PC-3 (cell line): ENCODE measurements around the gene GPR15. TPM values are rescaled to one million over a fixed set of nuclear protein-coding genes. Genes with fewer than 3 reads are reported as not detected.

Experiments
- ATAC-seq: fragments of 200-7000 bp; cut with Tn5 transposase; 2 replicates; pipeline ENCODE4 v1.9.1; 2020; ENCODE audit warnings: mild to moderate bottlenecking, moderate library complexity
- BruUV-seq: library from RNA; stranded (reverse); fragments of 400-500 nt; replicated peaks from 2 replicates; lab custom pipeline; 2021; lab: Mats Ljungman, UMichigan
- CTCF ChIA-PET: fragments of 300-600 bp; sonication (Branson Sonifier 250); formaldehyde crosslinking; loops from one replicate; lab custom pipeline; 2022; ENCODE audit warnings: antibody characterized with exemption; lab: Charles Lee
- POLR2A ChIA-PET: fragments of 300-600 bp; sonication (Branson Sonifier 250); formaldehyde crosslinking; loops from one replicate; lab custom pipeline; 2022; ENCODE audit warnings: antibody characterized with exemption; ENCODE audit not compliant: unreplicated experiment; lab: Charles Lee
- DNase-seq: peaks from one replicate; pipeline ENCODE4 v3.0.0-alpha.2; 2015
- H2AFZ ChIP-seq: fragments of 300-600 bp; sonication (generic); 2 replicates; pipeline ENCODE4 v1.6.0; 2016; ENCODE audit warnings: antibody characterized with exemption, low read length
- H3F3A ChIP-seq: fragments of 300-600 bp; sonication (generic); one replicate; pipeline ENCODE4 v1.6.0; 2017; ENCODE audit warnings: antibody characterized with exemption, low read length, control low read depth, mild to moderate bottlenecking; ENCODE audit not compliant: unreplicated experiment
- H3K27ac ChIP-seq: fragments of 300-600 bp; sonication (generic); 2 replicates; pipeline ENCODE4 v1.5.1; 2016; ENCODE audit warnings: mild to moderate bottlenecking, low read length
- H3K27me3 ChIP-seq: fragments of 300-600 bp; sonication (generic); 2 replicates; pipeline ENCODE4 v1.6.1; 2016; ENCODE audit warnings: low read length, mixed read lengths
- H3K36me3 ChIP-seq: fragments of 300-600 bp; sonication (generic); 2 replicates; pipeline ENCODE4 v1.6.1; 2016; ENCODE audit warnings: low read depth, mixed run types, low read length, mixed read lengths
- H3K4me1 ChIP-seq: fragments of 300-600 bp; sonication (generic); 2 replicates; pipeline ENCODE4 v1.5.1; 2016; ENCODE audit warnings: low read length; ENCODE audit not compliant: insufficient read depth
- H3K4me2 ChIP-seq: fragments of 300-600 bp; sonication (generic); 2 replicates; pipeline ENCODE4 v1.6.0; 2016; ENCODE audit warnings: low read length
- H3K4me3 ChIP-seq: fragments of 300-600 bp; sonication (generic); 2 replicates; pipeline ENCODE4 v1.5.1; 2016; ENCODE audit warnings: mild to moderate bottlenecking, low read length, mixed read lengths
- H3K79me2 ChIP-seq: fragments of 300-600 bp; sonication (generic); 2 replicates; pipeline ENCODE4 v1.6.1; 2017; ENCODE audit warnings: low read length, mixed read lengths
- H3K9ac ChIP-seq: fragments of 300-600 bp; sonication (generic); 2 replicates; pipeline ENCODE4 v1.6.0; 2016; ENCODE audit warnings: mild to moderate bottlenecking, low read length
- H3K9me2 ChIP-seq: fragments of 300-600 bp; sonication (generic); replicated peaks from 2 replicates; pipeline ENCODE4 v1.6.1; 2016; ENCODE audit warnings: mixed run types, low read length, mixed read lengths
- H3K9me3 ChIP-seq: fragments of 300-600 bp; sonication (generic); 2 replicates; pipeline ENCODE4 v1.6.1; 2016; ENCODE audit warnings: low read length, mixed read lengths
- H4K20me1 ChIP-seq: fragments of 300-600 bp; sonication (generic); 2 replicates; pipeline ENCODE4 v1.6.1; 2016; ENCODE audit warnings: low read length, mixed read lengths
- EZH2 ChIP-seq: fragments of 300-600 bp; sonication (generic); IDR thresholded peaks from one replicate; pipeline ENCODE4 v1.6.1; 2017; ENCODE audit warnings: antibody characterized with exemption, mild to moderate bottlenecking, low read length; ENCODE audit not compliant: unreplicated experiment
- EZH2phosphoT487 ChIP-seq: fragments of 300-600 bp; sonication (generic); IDR thresholded peaks from 2 replicates; pipeline ENCODE4 v1.6.1; 2018; ENCODE audit warnings: mild to moderate bottlenecking, antibody characterized with exemption, low read length, borderline replicate concordance
- intact Hi-C: fragments of 100-400 bp; cut with micrococcal nuclease; formaldehyde crosslinking; loops from 2 replicates; pipeline ENCODE4 v1.9.0; 2023
- total RNA-seq: library from RNA; depleted of rRNA; stranded (reverse); fragments of >200 nt; gene quantifications from 2 replicates; pipeline ENCODE4 v1.2.3, GENCODE V29; 2014
- TF ChIP-seq, protein P1 (sequence below): fragments of 300-600 bp; sonication (generic); conservative IDR thresholded peaks from 2 replicates; pipeline ENCODE4 v1.5.1; 2017; ENCODE audit warnings: antibody characterized with exemption, low read depth, mild to moderate bottlenecking, low read length

Gene GPR15
- total RNA-seq, 1 experiment from 2014 or later: not detected

- no peaks in the 10 kb centered on the region for H3K9me3 ChIP-seq
- H2AFZ ChIP-seq: no peak overlapping the region
- H3K9me2 ChIP-seq: no peaks in the 10 kb centered on the region
- ChIA-PET CTCF (no interaction called here), POLR2A (no interaction called here)
- H3F3A ChIP-seq: no peaks in the 10 kb centered on the region
- no peak for TF ChIP-seq EZH2
- TF ChIP-seq, protein P1, sequence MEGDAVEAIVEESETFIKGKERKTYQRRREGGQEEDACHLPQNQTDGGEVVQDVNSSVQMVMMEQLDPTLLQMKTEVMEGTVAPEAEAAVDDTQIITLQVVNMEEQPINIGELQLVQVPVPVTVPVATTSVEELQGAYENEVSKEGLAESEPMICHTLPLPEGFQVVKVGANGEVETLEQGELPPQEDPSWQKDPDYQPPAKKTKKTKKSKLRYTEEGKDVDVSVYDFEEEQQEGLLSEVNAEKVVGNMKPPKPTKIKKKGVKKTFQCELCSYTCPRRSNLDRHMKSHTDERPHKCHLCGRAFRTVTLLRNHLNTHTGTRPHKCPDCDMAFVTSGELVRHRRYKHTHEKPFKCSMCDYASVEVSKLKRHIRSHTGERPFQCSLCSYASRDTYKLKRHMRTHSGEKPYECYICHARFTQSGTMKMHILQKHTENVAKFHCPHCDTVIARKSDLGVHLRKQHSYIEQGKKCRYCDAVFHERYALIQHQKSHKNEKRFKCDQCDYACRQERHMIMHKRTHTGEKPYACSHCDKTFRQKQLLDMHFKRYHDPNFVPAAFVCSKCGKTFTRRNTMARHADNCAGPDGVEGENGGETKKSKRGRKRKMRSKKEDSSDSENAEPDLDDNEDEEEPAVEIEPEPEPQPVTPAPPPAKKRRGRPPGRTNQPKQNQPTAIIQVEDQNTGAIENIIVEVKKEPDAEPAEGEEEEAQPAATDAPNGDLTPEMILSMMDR: no peak
- TF ChIP-seq EZH2phosphoT487: no peak
- no peak overlapping the region for H3K4me3 ChIP-seq
- ATAC-seq (no peak), DNase-seq (no peak)
- no peak overlapping the region for H3K27ac ChIP-seq
- no peak overlapping the region for H3K9ac ChIP-seq
- H3K4me1 ChIP-seq: peaks cover 42% of the 10 kb centered on the region
- H4K20me1 ChIP-seq: no peaks in the 10 kb centered on the region
- no peaks in the 10 kb centered on the region for H3K79me2 ChIP-seq
- no TSS peak for BruUV-seq
- no peaks in the 10 kb centered on the region for H3K36me3 ChIP-seq
- H3K4me2 ChIP-seq: no peak overlapping the region
- no peaks in the 10 kb centered on the region for H3K27me3 ChIP-seq
- intact Hi-C loops: no loop called here
Observed at GRCh38 chr3:98560911-98561310, 29.1 kb downstream of the GPR15 start.

DNA sequence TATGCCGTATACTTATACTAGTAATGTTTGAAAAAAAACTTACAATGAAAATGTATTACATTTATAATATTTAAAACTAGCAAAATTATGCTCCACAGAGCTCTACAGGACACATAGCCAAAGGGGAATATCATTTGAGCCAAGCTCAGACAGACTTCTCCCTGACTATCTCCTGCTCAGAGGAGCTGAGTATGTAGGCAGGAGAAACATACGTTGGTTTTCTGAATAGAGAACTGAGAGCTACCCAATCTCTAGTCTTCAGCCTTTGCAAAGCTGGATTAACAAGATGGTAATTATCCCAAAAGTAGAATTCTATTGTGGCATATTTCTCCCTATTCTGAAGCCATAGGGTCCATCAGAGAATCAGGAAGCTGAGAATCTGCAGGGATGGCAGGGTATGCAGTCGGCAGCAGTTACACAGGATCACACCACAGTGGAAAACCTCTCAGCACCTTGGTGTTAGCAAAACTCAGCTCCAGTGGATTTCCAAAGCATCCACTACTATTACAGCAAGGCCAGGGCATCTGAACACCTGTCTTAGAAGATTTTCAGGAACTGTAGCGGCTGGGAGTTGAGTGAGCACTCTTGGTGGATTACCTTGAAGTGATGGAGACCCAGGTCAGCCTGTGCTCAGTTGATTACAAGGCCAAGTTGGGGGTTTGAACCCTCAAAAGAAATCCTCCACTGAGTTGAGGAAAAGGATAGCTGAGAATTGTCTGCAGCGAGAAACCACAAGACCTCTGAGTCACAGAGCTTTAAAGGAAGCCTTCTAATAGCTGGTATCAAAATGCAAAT is 30.1 kb downstream of the GPR15 start:
- Histone ChIP-seq H3K4me3 (no peak overlapping the region), H2AFZ (no peak overlapping the region), H3K36me3 (no peaks in the 10 kb centered on the region), H4K20me1 (no peaks in the 10 kb centered on the region), H3K9ac (peak overlapping the region; percentile 4; the same call in 1 of the 2 replicates), H3K27me3 (no peaks in the 10 kb centered on the region), H3K4me2 (peak overlapping the region; percentile 4; the same call in 1 of the 2 replicates), H3K9me3 (no peaks in the 10 kb centered on the region), H3K4me1 (peaks cover 50% of the 10 kb centered on the region), H3K27ac (peak overlapping the region; percentile 27), H3F3A (no peaks in the 10 kb centered on the region), H3K9me2 (no peaks in the 10 kb centered on the region), H3K79me2 (no peaks in the 10 kb centered on the region)
- ChIA-PET CTCF (no interaction called here), POLR2A (interaction anchor here (0.8 kb wide), 1 partner anchor 39 kb away, joined by 7 read pairs; the partner anchor contains the start of gene CLDND1)
- TF ChIP-seq EZH2: no peak
- TF ChIP-seq, protein P1: no peak
- TF ChIP-seq EZH2phosphoT487: no peak
- BruUV-seq: no TSS peak
- DNase-seq (peak; percentile 50), ATAC-seq (peak; percentile 42)
- intact Hi-C loops: no loop called here
